ENCODE measurements around the gene LRRC31.

The LRRC31 gene

GRCh38 chr3:169863458-169863899, 6.3 kb downstream of the LRRC31 start:
- peak; percentile 30 for DNase-seq (ENCODE audit: low spot score)

GRCh38 chr3:169861871-169862270, 7.9 kb downstream of the LRRC31 start:
- no peak for DNase-seq (ENCODE audit: low spot score)

GRCh38 chr3:169857811-169858210, 11.9 kb downstream of the LRRC31 start:
- no peak for DNase-seq (ENCODE audit: low spot score)

GRCh38 chr3:169855514-169855913, 14.2 kb downstream of the LRRC31 start:
- no peak for DNase-seq (ENCODE audit: low spot score)

GRCh38 chr3:169850618-169851017, 19.1 kb downstream of the LRRC31 start:
- DNase-seq (ENCODE audit: low spot score) = no peak

GRCh38 chr3:169848741-169849140, 21.0 kb downstream of the LRRC31 start:
- DNase-seq (ENCODE audit: low spot score) = no peak

- DNase-seq (ENCODE audit: low spot score) = no peak
Observed at GRCh38 chr3:169847896-169848295, 21.8 kb downstream of the LRRC31 start.

- peak; percentile 55 for DNase-seq (ENCODE audit: low spot score)
Observed at GRCh38 chr3:169846458-169847193, 23.1 kb downstream of the LRRC31 start.

- DNase-seq (ENCODE audit: low spot score) = no peak
Observed at GRCh38 chr3:169842960-169843359, 26.8 kb downstream of the LRRC31 start.

- DNase-seq (ENCODE audit: low spot score) = no peak
Observed at GRCh38 chr3:169841171-169841570, 28.6 kb downstream of the LRRC31 start.

GRCh38 chr3:169838511-169839030, 31.2 kb downstream of the LRRC31 start:
- DNase-seq (ENCODE audit: low spot score) = no peak

- no peak for DNase-seq (ENCODE audit: low spot score)
Observed at GRCh38 chr3:169836942-169837275, 32.8 kb downstream of the LRRC31 start.

GRCh38 chr3:169836078-169836941, 33.4 kb downstream of the LRRC31 start:
- DNase-seq (ENCODE audit: low spot score) = peak; percentile 12

GRCh38 chr3:169835533-169835932, 34.2 kb downstream of the LRRC31 start:
- no peak for DNase-seq (ENCODE audit: low spot score)

GRCh38 chr3:169827712-169828111, 42.0 kb downstream of the LRRC31 start:
- no peak for DNase-seq (ENCODE audit: low spot score)

GRCh38 chr3:169825316-169825715, 44.4 kb downstream of the LRRC31 start:
- DNase-seq (ENCODE audit: low spot score) = no peak

GRCh38 chr3:169822983-169823382, 46.8 kb downstream of the LRRC31 start:
- DNase-seq (ENCODE audit: low spot score) = no peak

GRCh38 chr3:169822540-169822939, 47.2 kb downstream of the LRRC31 start:
- no peak for DNase-seq (ENCODE audit: low spot score)

- no peak for DNase-seq (ENCODE audit: low spot score)
Observed at GRCh38 chr3:169822091-169822490, 47.6 kb downstream of the LRRC31 start.

- peak; percentile 32 for DNase-seq (ENCODE audit: low spot score)
Observed at GRCh38 chr3:169818316-169818715, 51.4 kb downstream of the LRRC31 start.

- no peak for DNase-seq (ENCODE audit: low spot score)
Observed at GRCh38 chr3:169815590-169816150, 54.1 kb downstream of the LRRC31 start.

GRCh38 chr3:169813757-169814517, 55.8 kb downstream of the LRRC31 start:
- DNase-seq (ENCODE audit: low spot score) = no peak
